Left ventricle myocardium inferior (tissue), 1 donor: ENCODE measurements around the gene RDH16. TPM values are rescaled to one million over a fixed set of nuclear protein-coding genes. Genes with fewer than 3 reads are reported as not detected.

ENCODE experiments used
- DNase-seq: peaks from one replicate; pipeline ENCODE4 v3.0.0-alpha.2; 2020
- H3K27ac ChIP-seq: fragments of 200-600 bp; replicated peaks from 2 replicates; pipeline ENCODE4 v1.8.0; 2021
- H3K27me3 ChIP-seq: fragments of 200-600 bp; 2 replicates; pipeline ENCODE4 v1.8.0; 2021; ENCODE audit warnings: low read depth
- H3K36me3 ChIP-seq: fragments of 200-600 bp; 2 replicates; pipeline ENCODE4 v1.8.0; 2021
- H3K4me1 ChIP-seq: fragments of 200-600 bp; 2 replicates; pipeline ENCODE4 v1.8.0; 2021
- H3K4me3 ChIP-seq: fragments of 200-600 bp; 2 replicates; pipeline ENCODE4 v1.8.0; 2021; ENCODE audit warnings: mild to moderate bottlenecking, moderate library complexity
- H3K9me3 ChIP-seq: fragments of 200-600 bp; replicated peaks from 2 replicates; pipeline ENCODE4 v1.8.0; 2021
- CTCF ChIP-seq: fragments of 200-600 bp; IDR thresholded peaks from 2 replicates; pipeline ENCODE4 v1.8.0; 2021; ENCODE audit warnings: antibody characterized with exemption, mild to moderate bottlenecking, borderline replicate concordance
- intact Hi-C: fragments of 100-400 bp; cut with micrococcal nuclease; formaldehyde crosslinking; loops from one replicate; pipeline ENCODE4 v1.11.0; 2022
- total RNA-seq: library from RNA; stranded (reverse); fragmentation: NEBNext Ultra II Directional; extraction: Animal tissue kit (Norgen Biotek cat#: 25700); gene quantifications from one replicate; pipeline ENCODE4 v1.2.1, GENCODE V29; 2021
- donor health status: DM: no; HTN: yes; CAD: no; lungs with severe emphysema.

Gene RDH16
- total RNA-seq, 1 donor from 2014 or later = 0.19 TPM

GRCh38 chr12:56991319-56992246, 34.2 kb upstream of the RDH16 start:
- peaks cover 4% of the 10 kb centered on the region for H3K36me3 ChIP-seq
- intact Hi-C loops = no loop called here
- DNase-seq = peak; percentile 53
- no peaks in the 10 kb centered on the region for H3K9me3 ChIP-seq
- no peak for TF ChIP-seq CTCF
- H3K27ac ChIP-seq = peak overlapping the region; percentile 59
- peaks cover 39% of the 10 kb centered on the region for H3K4me1 ChIP-seq
- H3K27me3 ChIP-seq = no peaks in the 10 kb centered on the region
- no peak overlapping the region for H3K4me3 ChIP-seq

GRCh38 chr12:56990648-56991318, 33.4 kb upstream of the RDH16 start:
- Histone ChIP-seq H3K4me1 (peaks cover 39% of the 10 kb centered on the region), H3K9me3 (no peaks in the 10 kb centered on the region), H3K4me3 (no peak overlapping the region), H3K36me3 (peaks cover 4% of the 10 kb centered on the region), H3K27me3 (no peaks in the 10 kb centered on the region), H3K27ac (peak overlapping the region; percentile 59)
- DNase-seq = no peak
- no peak for TF ChIP-seq CTCF
- intact Hi-C loops = no loop called here

- Histone ChIP-seq H3K27me3 (no peaks in the 10 kb centered on the region), H3K36me3 (no peaks in the 10 kb centered on the region), H3K4me3 (no peak overlapping the region), H3K27ac (peak overlapping the region; percentile 59), H3K9me3 (no peaks in the 10 kb centered on the region), H3K4me1 (peaks cover 39% of the 10 kb centered on the region)
- DNase-seq = no peak
- no peak for TF ChIP-seq CTCF
- intact Hi-C loops = no loop called here
Observed at GRCh38 chr12:56989861-56990610, 32.6 kb upstream of the RDH16 start.

GRCh38 chr12:56988207-56988739, 30.9 kb upstream of the RDH16 start:
- Histone ChIP-seq H3K36me3 (no peaks in the 10 kb centered on the region), H3K4me1 (peaks cover 39% of the 10 kb centered on the region), H3K9me3 (no peaks in the 10 kb centered on the region), H3K4me3 (peak overlapping the region; percentile 0), H3K27ac (peak overlapping the region; percentile 45), H3K27me3 (no peaks in the 10 kb centered on the region)
- intact Hi-C loops = no loop called here
- TF ChIP-seq CTCF = no peak
- DNase-seq = no peak

- H3K4me1 ChIP-seq = peaks cover 39% of the 10 kb centered on the region
- peak overlapping the region; percentile 0 for H3K4me3 ChIP-seq
- TF ChIP-seq CTCF = peak; percentile 93
- no peaks in the 10 kb centered on the region for H3K9me3 ChIP-seq
- peak; percentile 77 for DNase-seq
- intact Hi-C loops = no loop called here
- H3K27me3 ChIP-seq = no peaks in the 10 kb centered on the region
- H3K27ac ChIP-seq = peak overlapping the region; percentile 45
- no peaks in the 10 kb centered on the region for H3K36me3 ChIP-seq
Observed at GRCh38 chr12:56987551-56988053, 30.2 kb upstream of the RDH16 start.
